OCI-LY7 (cell line): Measurements from ENCODE around the gene KPTN. TPM values are rescaled to one million over a fixed set of nuclear protein-coding genes. Genes with fewer than 3 reads are reported as not detected.

Experiments
- BruUV-seq: library from RNA; stranded (reverse); fragments of 400-500 nt; replicated peaks from 2 replicates; lab custom pipeline; 2021; lab: Mats Ljungman, UMichigan
- CTCF ChIA-PET: fragments of 300-600 bp; sonication (Branson Sonifier 250); formaldehyde crosslinking; loops from one replicate; lab custom pipeline; 2022; ENCODE audit warnings: antibody characterized with exemption; ENCODE audit not compliant: unreplicated experiment; lab: Charles Lee
- POLR2A ChIA-PET: fragments of 300-600 bp; sonication (Branson Sonifier 250); formaldehyde crosslinking; loops from one replicate; lab custom pipeline; 2022; ENCODE audit warnings: antibody characterized with exemption; lab: Charles Lee
- DNase-seq: peaks from one replicate; pipeline ENCODE4 v3.0.0-alpha.2; 2015; ENCODE audit warnings: low spot score
- H2AFZ ChIP-seq: fragments of 200-600 bp; sonication (generic), shearing (Covaris generic); 2 replicates; pipeline ENCODE4 v1.6.1; 2014; ENCODE audit warnings: mild to moderate bottlenecking, antibody characterized with exemption, low read length, moderate library complexity
- H3K27ac ChIP-seq: fragments of 200-600 bp; sonication (generic); 2 replicates; pipeline ENCODE4 v1.5.1; 2014; ENCODE audit warnings: mixed run types, low read depth, mild to moderate bottlenecking, moderate library complexity, low read length, inconsistent platforms; ENCODE audit not compliant: poor library complexity, severe bottlenecking
- H3K36me3 ChIP-seq: fragments of 200-600 bp; sonication (generic); 2 replicates; pipeline ENCODE4 v1.6.1; 2014; ENCODE audit warnings: mild to moderate bottlenecking, antibody characterized with exemption, low read length, moderate library complexity, mixed read lengths; ENCODE audit not compliant: insufficient read depth
- H3K4me1 ChIP-seq: fragments of 200-600 bp; sonication (generic); 2 replicates; pipeline ENCODE4 v1.5.1; 2014; ENCODE audit warnings: mild to moderate bottlenecking, low read length; ENCODE audit not compliant: insufficient read depth, poor library complexity, severe bottlenecking
- H3K4me2 ChIP-seq: fragments of 200-600 bp; sonication (generic); 2 replicates; pipeline ENCODE4 v1.6.1; 2014; ENCODE audit warnings: mild to moderate bottlenecking, low read length
- H3K4me3 ChIP-seq: fragments of 200-600 bp; sonication (generic); 2 replicates; pipeline ENCODE4 v1.5.1; 2014; ENCODE audit warnings: mild to moderate bottlenecking, low read depth, low read length; ENCODE audit not compliant: poor library complexity, severe bottlenecking
- H3K79me2 ChIP-seq: fragments of 200-600 bp; sonication (generic); 2 replicates; pipeline ENCODE4 v1.6.1; 2016; ENCODE audit warnings: low read depth, mild to moderate bottlenecking, low read length, moderate library complexity, mixed read lengths; ENCODE audit not compliant: insufficient read depth
- H3K9me2 ChIP-seq: fragments of 200-600 bp; sonication (generic); 2 replicates; pipeline ENCODE4 v1.6.1; 2016; ENCODE audit warnings: mild to moderate bottlenecking, low read length, mixed read lengths; ENCODE audit not compliant: insufficient read depth
- H3K9me3 ChIP-seq: fragments of 200-600 bp; sonication (generic); 2 replicates; pipeline ENCODE4 v1.6.1; 2014; ENCODE audit warnings: mild to moderate bottlenecking, mixed run types, low read length, mixed read lengths
- H4K20me1 ChIP-seq: fragments of 200-600 bp; sonication (generic); 2 replicates; pipeline ENCODE4 v1.6.1; 2014; ENCODE audit warnings: mild to moderate bottlenecking, antibody characterized with exemption, low read length, moderate library complexity, mixed read lengths; ENCODE audit not compliant: insufficient read depth
- EZH2phosphoT487 ChIP-seq: fragments of 200-600 bp; sonication (generic); IDR thresholded peaks from 2 replicates; pipeline ENCODE4 v1.6.1; 2018; ENCODE audit warnings: low read depth, borderline replicate concordance, mild to moderate bottlenecking, mixed run types, antibody characterized with exemption, low read length, moderate library complexity, mixed read lengths
- intact Hi-C: fragments of 100-400 bp; cut with micrococcal nuclease; formaldehyde crosslinking; loops from one replicate; pipeline ENCODE4 v1.10.0; 2022; ENCODE audit not compliant: unreplicated experiment
- total RNA-seq, 2 experiments: library from RNA; depleted of rRNA in 1 of 2; stranded (reverse); fragments of >200 nt in 1 of 2; shearing (Covaris generic) in 1 of 2; gene quantifications; 2 replicates each; pipeline ENCODE4 v1.2.3, GENCODE V29; 2014 to 2022
- TF ChIP-seq, protein P1 (sequence below): fragments of 200-600 bp; sonication (generic); conservative IDR thresholded peaks from 2 replicates; pipeline ENCODE4 v1.5.1; 2014; ENCODE audit warnings: mild to moderate bottlenecking, antibody characterized with exemption, low read length, moderate library complexity, mixed read lengths

KPTN gene
- total RNA-seq, 2 experiments from 2014 or later: 13.6 to 14.0 TPM

DNA sequence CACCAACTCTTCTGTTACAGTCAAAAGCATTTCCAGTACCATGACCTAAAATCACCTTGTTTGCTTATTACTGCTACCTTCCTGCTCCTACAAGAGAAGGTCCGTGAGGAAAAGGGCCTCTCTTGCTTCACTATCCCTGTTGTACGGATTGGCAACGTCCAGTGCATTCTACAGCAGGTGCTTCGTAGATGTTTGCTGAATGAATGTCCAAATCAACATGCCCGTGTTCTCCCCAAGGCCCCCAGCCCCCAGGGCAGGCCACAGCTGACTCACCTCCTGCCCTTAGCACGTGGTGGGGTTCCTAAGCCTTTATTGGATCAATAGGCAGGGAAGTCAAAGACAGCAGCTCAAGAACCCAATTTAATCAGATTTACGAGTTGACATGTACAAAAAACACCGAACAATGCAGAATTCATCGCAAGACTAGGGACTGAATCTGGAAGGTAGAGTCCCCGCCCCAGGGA is 36.4 kb upstream of the KPTN start:
- no TSS peak for BruUV-seq
- Histone ChIP-seq H2AFZ (no peak overlapping the region), H3K4me1 (peaks cover 78% of the 10 kb centered on the region), H3K4me2 (no peak overlapping the region), H3K9me2 (no peaks in the 10 kb centered on the region), H3K27ac (peak overlapping the region; percentile 85), H4K20me1 (no peaks in the 10 kb centered on the region), H3K79me2 (peaks cover 3% of the 10 kb centered on the region; the same call in 1 of the 2 replicates), H3K36me3 (no peaks in the 10 kb centered on the region), H3K9me3 (no peaks in the 10 kb centered on the region), H3K4me3 (no peak overlapping the region)
- no peak for DNase-seq
- CTCF ChIA-PET: no interaction called here
- POLR2A ChIA-PET: no interaction called here
- no peak for TF ChIP-seq EZH2phosphoT487
- TF ChIP-seq, protein P1, sequence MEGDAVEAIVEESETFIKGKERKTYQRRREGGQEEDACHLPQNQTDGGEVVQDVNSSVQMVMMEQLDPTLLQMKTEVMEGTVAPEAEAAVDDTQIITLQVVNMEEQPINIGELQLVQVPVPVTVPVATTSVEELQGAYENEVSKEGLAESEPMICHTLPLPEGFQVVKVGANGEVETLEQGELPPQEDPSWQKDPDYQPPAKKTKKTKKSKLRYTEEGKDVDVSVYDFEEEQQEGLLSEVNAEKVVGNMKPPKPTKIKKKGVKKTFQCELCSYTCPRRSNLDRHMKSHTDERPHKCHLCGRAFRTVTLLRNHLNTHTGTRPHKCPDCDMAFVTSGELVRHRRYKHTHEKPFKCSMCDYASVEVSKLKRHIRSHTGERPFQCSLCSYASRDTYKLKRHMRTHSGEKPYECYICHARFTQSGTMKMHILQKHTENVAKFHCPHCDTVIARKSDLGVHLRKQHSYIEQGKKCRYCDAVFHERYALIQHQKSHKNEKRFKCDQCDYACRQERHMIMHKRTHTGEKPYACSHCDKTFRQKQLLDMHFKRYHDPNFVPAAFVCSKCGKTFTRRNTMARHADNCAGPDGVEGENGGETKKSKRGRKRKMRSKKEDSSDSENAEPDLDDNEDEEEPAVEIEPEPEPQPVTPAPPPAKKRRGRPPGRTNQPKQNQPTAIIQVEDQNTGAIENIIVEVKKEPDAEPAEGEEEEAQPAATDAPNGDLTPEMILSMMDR: no peak
- intact Hi-C loops: no loop called here

DNA sequence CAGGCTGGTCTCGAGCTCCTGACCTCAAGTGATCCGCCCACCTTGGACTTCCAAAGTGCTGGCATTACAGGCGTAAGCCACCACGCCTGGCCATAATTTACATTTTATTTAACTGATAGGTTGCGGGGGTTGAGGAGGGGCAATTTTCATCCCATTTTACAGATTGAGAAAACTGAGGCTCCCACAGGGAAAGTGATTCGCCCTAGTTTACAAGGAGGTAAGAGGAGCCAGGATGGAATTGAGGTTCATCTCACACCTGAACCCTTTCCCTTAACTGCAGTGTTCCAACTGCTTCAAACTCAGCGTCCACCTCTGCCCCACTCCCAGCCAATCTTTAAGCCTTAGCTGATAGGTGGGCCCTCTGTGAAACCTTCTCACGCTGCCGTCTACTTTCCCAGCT is 34.8 kb upstream of the KPTN start:
- H3K4me2 ChIP-seq: peak overlapping the region; percentile 82
- intact Hi-C loops: loop anchor here (5.0 kb wide), 1 partner anchor 232 kb away; no protein-coding TSS in a partner anchor
- H3K9me3 ChIP-seq: no peaks in the 10 kb centered on the region
- no peaks in the 10 kb centered on the region for H3K9me2 ChIP-seq
- POLR2A ChIA-PET: interaction anchor here (0.6 to 1.0 kb wide), 4 partner anchors 74 to 853 kb away, joined by 3 read pairs; no protein-coding TSS in a partner anchor
- DNase-seq: no peak
- peak overlapping the region; percentile 28 for H3K4me3 ChIP-seq
- no peak for TF ChIP-seq EZH2phosphoT487
- H3K79me2 ChIP-seq: peaks cover 13% of the 10 kb centered on the region
- no TSS peak for BruUV-seq
- CTCF ChIA-PET: no interaction called here
- peak overlapping the region; percentile 85 for H3K27ac ChIP-seq
- peaks cover 79% of the 10 kb centered on the region for H3K4me1 ChIP-seq
- H4K20me1 ChIP-seq: no peaks in the 10 kb centered on the region
- H3K36me3 ChIP-seq: no peaks in the 10 kb centered on the region
- H2AFZ ChIP-seq: peak overlapping the region; percentile 76

DNA sequence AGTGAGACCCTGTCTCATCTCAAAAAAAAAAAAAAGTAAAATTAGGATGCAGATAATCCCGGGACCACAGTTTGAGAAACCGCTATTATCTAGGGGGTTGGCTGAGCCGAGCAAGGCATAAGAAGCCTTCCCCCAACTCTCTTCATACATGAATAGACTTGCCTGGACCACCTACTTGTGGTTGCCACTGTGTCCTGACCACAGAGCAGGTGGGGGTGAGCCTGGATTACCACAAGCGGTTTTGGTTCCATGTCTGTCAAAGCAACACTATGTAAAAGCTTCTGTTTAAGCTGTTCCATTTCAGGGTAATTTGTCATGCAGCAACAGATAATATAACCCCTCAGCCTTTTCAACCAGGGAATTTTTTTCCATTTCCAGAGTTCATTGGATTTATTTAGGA is 34.1 kb upstream of the KPTN start:
- H3K36me3 ChIP-seq: no peaks in the 10 kb centered on the region
- peak overlapping the region; percentile 85 for H3K27ac ChIP-seq
- H3K4me3 ChIP-seq: peak overlapping the region; percentile 28
- peak; percentile 97 for DNase-seq
- ChIA-PET CTCF (no interaction called here), POLR2A (interaction anchor here (0.6 to 1.0 kb wide), 3 partner anchors 75 to 852 kb away, joined by 3 read pairs; no protein-coding TSS in a partner anchor)
- peak overlapping the region; percentile 76; the same call in 1 of the 2 replicates for H2AFZ ChIP-seq
- no peaks in the 10 kb centered on the region for H3K9me2 ChIP-seq
- H3K4me2 ChIP-seq: peak overlapping the region; percentile 82
- H3K79me2 ChIP-seq: peaks cover 20% of the 10 kb centered on the region
- H3K4me1 ChIP-seq: peaks cover 77% of the 10 kb centered on the region
- H3K9me3 ChIP-seq: no peaks in the 10 kb centered on the region
- no peak for TF ChIP-seq EZH2phosphoT487
- TF ChIP-seq, protein P1: no peak
- BruUV-seq: no TSS peak
- intact Hi-C loops: loop anchor here (5.0 kb wide), 1 partner anchor 231 kb away; no protein-coding TSS in a partner anchor
- H4K20me1 ChIP-seq: no peaks in the 10 kb centered on the region
